Measurements from ENCODE around the gene EIF5AL1. TPM values are rescaled to one million over a fixed set of nuclear protein-coding genes. Genes with fewer than 3 reads are reported as not detected.

Gene EIF5AL1
- total and polyA plus RNA-seq, 2 of the 4 experiments (the other 2 are of a cell fraction): 1.1 to 1.4 TPM

GRCh38 chr10:79476645-79477044 is 35.7 kb upstream of the EIF5AL1 start:
- H3K4me1 ChIP-seq (ENCODE audit: control insufficient read depth, insufficient read depth, low read length): no peaks in the 10 kb centered on the region
- BruUV-seq (replicated peaks): no TSS peak

More at GRCh38 chr10:79476645-79477044, 35.7 kb upstream of the EIF5AL1 start:
- Histone ChIP-seq H3K79me1 (ENCODE audit: low read depth in 1 of 2, low read length in 2 of 2) (no peaks in the 10 kb centered on the region), H3K23ac (ENCODE audit: low read depth, low read length) (no peak overlapping the region), H3K14ac (replicated peaks; ENCODE audit: low read depth, low read length) (no peak overlapping the region), H3K9me3 (ENCODE audit: control insufficient read depth, insufficient read depth, low read length) (no peaks in the 10 kb centered on the region), H3K56ac (ENCODE audit: extremely low read depth, insufficient read depth, low read length) (no peak overlapping the region), H3K9ac (ENCODE audit: low read depth, low read length) (no peak overlapping the region), H4K20me1 (ENCODE audit: insufficient read depth, low read length) (no peaks in the 10 kb centered on the region), H2AFZ (replicated peaks; ENCODE audit: low read length, poor library complexity) (no peak overlapping the region), H2AK5ac (ENCODE audit: low read depth, low read length) (no peak overlapping the region), H2BK120ac (ENCODE audit: low read depth, low read length) (no peak overlapping the region), H3K27me3 (ENCODE audit: control insufficient read depth, insufficient read depth, low read length) (peaks cover 1% of the 10 kb centered on the region; the same call in 1 of the 2 replicates), H4K8ac (ENCODE audit: low read depth in 2 of 2, low read length in 2 of 2) (no peak overlapping the region), H4K91ac (ENCODE audit: insufficient read depth, low read depth, low read length) (no peak overlapping the region), H2AK9ac (replicated peaks; ENCODE audit: low read depth, low read length, poor library complexity) (no peak overlapping the region), H3K36me3 (ENCODE audit: control insufficient read depth, insufficient read depth, low read length) (no peaks in the 10 kb centered on the region), H2BK5ac (ENCODE audit: low read depth, low read length, poor library complexity, severe bottlenecking) (no peak overlapping the region), H4K5ac (ENCODE audit: low read depth, low read length) (no peak overlapping the region), H3K4me2 (ENCODE audit: low read depth, low read length) (no peak overlapping the region), H3K4ac (ENCODE audit: low read depth, low read length) (no peak overlapping the region), H3K18ac (ENCODE audit: low read depth, low read length) (no peak overlapping the region), H2BK15ac (ENCODE audit: low read depth, low read length) (no peak overlapping the region), H3K4me3 (ENCODE audit: insufficient read depth, low read depth, low read length) (no peak overlapping the region), H3K9me1 (ENCODE audit: insufficient read depth, low read length) (no peaks in the 10 kb centered on the region), H3K27ac (ENCODE audit: insufficient read depth, low read length) (no peak overlapping the region), H2BK20ac (ENCODE audit: low read depth, low read length) (no peak overlapping the region)
- intact Hi-C loops (cut with micrococcal nuclease) (no loop called here), dilution Hi-C loops (cut with HindIII; ENCODE audit: low sequenced_read_pairs, unreplicated experiment) (no loop called here), in situ Hi-C loops (cut with MboI; ENCODE audit: low sequenced_read_pairs) (loop anchor here (25.0 kb wide), 1 partner anchor 89 kb away; no protein-coding TSS in a partner anchor)
- DNase-seq (no peak), ATAC-seq (ENCODE audit: low read depth) (no peak)
- ChIA-PET POLR2A (ENCODE audit: unreplicated experiment) (no interaction called here), CTCF (interaction anchor here (2.6 kb wide), 1 partner anchor 9 kb away, joined by 11 read pairs; no protein-coding TSS in a partner anchor)
- TF ChIP-seq ELK1 (IDR thresholded peaks at IDR 0.05; ENCODE audit: borderline replicate concordance, low read depth, low read length) (no peak), MAFK (IDR thresholded peaks at IDR 0.05; ENCODE audit: low read depth, low read length) (no peak), BHLHE40 (IDR thresholded peaks at IDR 0.05; ENCODE audit: low read depth, low read length) (no peak), CTCF (conservative IDR thresholded peaks at IDR 0.05; ENCODE audit: low read depth, low read length) (no peak), CEBPB (IDR thresholded peaks at IDR 0.05; ENCODE audit: low read depth, low read length) (no peak), RFX5 (IDR thresholded peaks at IDR 0.05; ENCODE audit: low read depth, low read length) (no peak), SMC3 (IDR thresholded peaks at IDR 0.05; ENCODE audit: low read depth, low read length) (no peak), MXI1 (IDR thresholded peaks at IDR 0.05; ENCODE audit: borderline replicate concordance, low read depth, low read length) (no peak), CHD1 (IDR thresholded peaks at IDR 0.05; ENCODE audit: low read depth, low read length) (no peak), NFE2L2 (IDR thresholded peaks at IDR 0.05; ENCODE audit: low read depth, low read length) (no peak), MAZ (IDR thresholded peaks at IDR 0.05; ENCODE audit: borderline replicate concordance, low read depth, low read length) (no peak), FOS (IDR thresholded peaks at IDR 0.05; ENCODE audit: low read depth, low read length) (no peak), RAD21 (IDR thresholded peaks at IDR 0.05; ENCODE audit: low read length) (no peak), POLR2A (IDR thresholded peaks at IDR 0.05; ENCODE audit: low read depth, low read length) (no peak), RCOR1 (IDR thresholded peaks at IDR 0.05; ENCODE audit: insufficient replicate concordance, low read length) (no peak)
- TF ChIP-seq, protein P1, sequence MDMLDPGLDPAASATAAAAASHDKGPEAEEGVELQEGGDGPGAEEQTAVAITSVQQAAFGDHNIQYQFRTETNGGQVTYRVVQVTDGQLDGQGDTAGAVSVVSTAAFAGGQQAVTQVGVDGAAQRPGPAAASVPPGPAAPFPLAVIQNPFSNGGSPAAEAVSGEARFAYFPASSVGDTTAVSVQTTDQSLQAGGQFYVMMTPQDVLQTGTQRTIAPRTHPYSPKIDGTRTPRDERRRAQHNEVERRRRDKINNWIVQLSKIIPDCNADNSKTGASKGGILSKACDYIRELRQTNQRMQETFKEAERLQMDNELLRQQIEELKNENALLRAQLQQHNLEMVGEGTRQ (IDR thresholded peaks at IDR 0.05; ENCODE audit: low read depth, low read length): no peak

Measured in IMR-90 (cell line).